Transverse colon (tissue), 4 donors: ENCODE results near the gene PLAU.

Experiments
- POLR2A ChIP-seq: fragments of 450-650 bp; IDR thresholded peaks from one replicate; pipeline ENCODE4 v1.6.1; 2016; ENCODE audit warnings: antibody characterized with exemption, mild to moderate bottlenecking, moderate library complexity
- POLR2AphosphoS5 ChIP-seq, 3 donors: sonication (generic); formaldehyde crosslinking; IDR thresholded peaks; one replicate each; pipeline ENCODE4 v1.6.1; 2016; ENCODE audit warnings: antibody characterized with exemption in 3 of 3
- TF ChIP-seq, protein P1 (sequence below), 5 experiments: fragments of 200-600 bp in 3 of 5; fragments of 450-650 bp in 2 of 5; sonication (generic) in 3 of 5; IDR thresholded peaks; 1 replicate in 2 of 5; 2 replicates in 3 of 5; pipeline ENCODE4 v1.5.1; 2016 to 2017; ENCODE audit warnings: antibody characterized with exemption in 5 of 5, inconsistent platforms in 3 of 5, mild to moderate bottlenecking in 2 of 5, moderate library complexity in 1 of 5

DNA sequence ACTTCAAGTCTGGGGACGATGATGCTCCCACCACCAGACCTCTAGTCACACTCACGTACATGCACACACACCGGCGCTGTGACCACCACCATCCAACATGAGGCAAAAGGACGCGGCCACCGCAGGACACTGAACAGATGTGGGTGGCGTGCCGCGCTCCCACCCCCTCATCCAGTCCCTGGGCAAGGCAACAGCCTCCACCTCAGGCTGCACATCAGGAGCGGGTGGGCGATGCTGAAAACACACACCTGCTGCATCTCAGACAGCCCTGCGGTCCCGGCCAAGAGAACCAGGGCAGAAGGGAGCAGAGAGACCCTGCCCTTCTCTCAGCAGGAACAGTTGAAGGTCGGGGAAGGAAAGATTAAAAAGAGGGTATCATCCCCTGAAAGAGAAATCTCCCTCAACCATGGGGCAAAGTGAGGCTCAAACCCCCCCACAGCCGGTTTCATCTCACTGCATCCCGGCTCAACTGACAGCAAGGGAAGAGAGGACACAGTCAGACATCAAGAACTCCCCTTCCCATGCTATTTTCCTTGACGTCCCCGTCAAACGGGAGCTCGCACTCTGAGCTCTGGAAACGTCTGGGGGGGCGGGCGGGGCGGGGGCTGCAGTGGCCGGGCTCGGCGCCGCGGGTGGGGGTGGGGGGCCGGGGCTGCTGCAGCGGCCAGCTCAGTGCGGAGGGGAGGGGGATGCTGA is 37.6 kb upstream of the PLAU start:
- TF ChIP-seq POLR2A (no peak), POLR2AphosphoS5 (IDR thresholded peaks at IDR 0.05) (no peak)
- TF ChIP-seq, protein P1, sequence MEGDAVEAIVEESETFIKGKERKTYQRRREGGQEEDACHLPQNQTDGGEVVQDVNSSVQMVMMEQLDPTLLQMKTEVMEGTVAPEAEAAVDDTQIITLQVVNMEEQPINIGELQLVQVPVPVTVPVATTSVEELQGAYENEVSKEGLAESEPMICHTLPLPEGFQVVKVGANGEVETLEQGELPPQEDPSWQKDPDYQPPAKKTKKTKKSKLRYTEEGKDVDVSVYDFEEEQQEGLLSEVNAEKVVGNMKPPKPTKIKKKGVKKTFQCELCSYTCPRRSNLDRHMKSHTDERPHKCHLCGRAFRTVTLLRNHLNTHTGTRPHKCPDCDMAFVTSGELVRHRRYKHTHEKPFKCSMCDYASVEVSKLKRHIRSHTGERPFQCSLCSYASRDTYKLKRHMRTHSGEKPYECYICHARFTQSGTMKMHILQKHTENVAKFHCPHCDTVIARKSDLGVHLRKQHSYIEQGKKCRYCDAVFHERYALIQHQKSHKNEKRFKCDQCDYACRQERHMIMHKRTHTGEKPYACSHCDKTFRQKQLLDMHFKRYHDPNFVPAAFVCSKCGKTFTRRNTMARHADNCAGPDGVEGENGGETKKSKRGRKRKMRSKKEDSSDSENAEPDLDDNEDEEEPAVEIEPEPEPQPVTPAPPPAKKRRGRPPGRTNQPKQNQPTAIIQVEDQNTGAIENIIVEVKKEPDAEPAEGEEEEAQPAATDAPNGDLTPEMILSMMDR (IDR thresholded peaks at IDR 0.05): no peak
